Left ventricle myocardium superior (tissue), 1 donor: Measurements from ENCODE around the gene HMGCS2. TPM values are rescaled to one million over a fixed set of nuclear protein-coding genes. Genes with fewer than 3 reads are reported as not detected.

Source experiments
- ATAC-seq: fragments of 200-7000 bp; cut with Tn5 transposase; one replicate; pipeline ENCODE4 v1.9.1; 2020; ENCODE audit warnings: mild to moderate bottlenecking, moderate library complexity
- DNase-seq: peaks from one replicate; pipeline ENCODE4 v3.0.0-alpha.2; 2020
- intact Hi-C: fragments of 100-400 bp; cut with micrococcal nuclease; formaldehyde crosslinking; loops from one replicate; pipeline ENCODE4 v1.11.0; 2022
- total RNA-seq: library from RNA; stranded (reverse); fragmentation: NEBNext Ultra II Directional; extraction: Animal tissue kit (Norgen Biotek cat#: 25700); gene quantifications from one replicate; pipeline ENCODE4 v1.2.1, GENCODE V29; 2021
- donor health status: DM: no; HTN: yes; CAD: no; lungs with severe emphysema.

Gene HMGCS2
- total RNA-seq, 1 donor from 2014 or later, result 149 TPM

- ATAC-seq (no peak), DNase-seq (no peak)
- intact Hi-C loops, result no loop called here
Observed at GRCh38 chr1:119771770-119772169, 3.1 kb upstream of the HMGCS2 start.

- DNase-seq (peak; percentile 58), ATAC-seq (no peak)
- intact Hi-C loops, result no loop called here
Observed at GRCh38 chr1:119771016-119771415, 2.3 kb upstream of the HMGCS2 start.

- intact Hi-C loops, result no loop called here
- DNase-seq, result no peak
- no peak for ATAC-seq
Observed at GRCh38 chr1:119767486-119767885, 1.2 kb downstream of the HMGCS2 start.

GRCh38 chr1:119766374-119766794, 2.3 kb downstream of the HMGCS2 start:
- no peak for DNase-seq
- intact Hi-C loops, result no loop called here
- ATAC-seq, result peak; percentile 55

GRCh38 chr1:119764220-119764619, 4.5 kb downstream of the HMGCS2 start:
- no peak for DNase-seq
- intact Hi-C loops, result no loop called here
- peak; percentile 41 for ATAC-seq

- intact Hi-C loops, result no loop called here
- ATAC-seq (no peak), DNase-seq (no peak)
Observed at GRCh38 chr1:119762953-119763352, 5.8 kb downstream of the HMGCS2 start.

GRCh38 chr1:119762409-119762808, 6.3 kb downstream of the HMGCS2 start:
- intact Hi-C loops, result no loop called here
- DNase-seq (no peak), ATAC-seq (no peak)

GRCh38 chr1:119758584-119758983, 10.1 kb downstream of the HMGCS2 start:
- no peak for ATAC-seq
- intact Hi-C loops, result no loop called here
- no peak for DNase-seq

- intact Hi-C loops, result no loop called here
- DNase-seq, result no peak
- no peak for ATAC-seq
Observed at GRCh38 chr1:119752592-119752991, 16.1 kb downstream of the HMGCS2 start.

- DNase-seq (no peak), ATAC-seq (no peak)
- intact Hi-C loops, result loop anchor here (10.0 kb wide), 2 partner anchors 57 to 187 kb away; no protein-coding TSS in a partner anchor
Observed at GRCh38 chr1:119748040-119748439, 20.7 kb downstream of the HMGCS2 start.

GRCh38 chr1:119747451-119747850, 21.3 kb downstream of the HMGCS2 start:
- intact Hi-C loops, result loop anchor here (10.0 kb wide), 2 partner anchors 57 to 187 kb away; no protein-coding TSS in a partner anchor
- ATAC-seq, result no peak
- no peak for DNase-seq

- ATAC-seq, result no peak
- intact Hi-C loops, result loop anchor here (10.0 kb wide), 2 partner anchors 60 to 190 kb away; no protein-coding TSS in a partner anchor
- no peak for DNase-seq
Observed at GRCh38 chr1:119745034-119745433, 23.7 kb downstream of the HMGCS2 start.

GRCh38 chr1:119744598-119744942, 24.1 kb downstream of the HMGCS2 start:
- no peak for DNase-seq
- intact Hi-C loops, result loop anchor here (10.0 kb wide), 2 partner anchors 60 to 190 kb away; no protein-coding TSS in a partner anchor
- ATAC-seq, result no peak

- ATAC-seq (peak; percentile 65), DNase-seq (peak; percentile 63)
- intact Hi-C loops, result loop anchor here (10.0 kb wide), 2 partner anchors 61 to 191 kb away; no protein-coding TSS in a partner anchor
Observed at GRCh38 chr1:119743776-119744597, 24.7 kb downstream of the HMGCS2 start.

- ATAC-seq, result peak; percentile 2
- no peak for DNase-seq
- intact Hi-C loops, result loop anchor here (10.0 kb wide), 2 partner anchors 61 to 191 kb away; no protein-coding TSS in a partner anchor
Observed at GRCh38 chr1:119743308-119743707, 25.4 kb downstream of the HMGCS2 start.

GRCh38 chr1:119742677-119743076, 26.0 kb downstream of the HMGCS2 start:
- peak; percentile 13 for ATAC-seq
- intact Hi-C loops, result loop anchor here (10.0 kb wide), 2 partner anchors 62 to 192 kb away; no protein-coding TSS in a partner anchor
- no peak for DNase-seq

- peak; percentile 86 for ATAC-seq
- intact Hi-C loops, result loop anchor here (10.0 kb wide), 2 partner anchors 63 to 193 kb away; no protein-coding TSS in a partner anchor
- DNase-seq, result peak; percentile 75
Observed at GRCh38 chr1:119742202-119742601, 26.5 kb downstream of the HMGCS2 start.

GRCh38 chr1:119740896-119741780, 27.6 kb downstream of the HMGCS2 start:
- DNase-seq, result no peak
- ATAC-seq, result no peak
- intact Hi-C loops, result loop anchor here (10.0 kb wide), 2 partner anchors 64 to 194 kb away; no protein-coding TSS in a partner anchor

- no peak for ATAC-seq
- intact Hi-C loops, result loop anchor here (10.0 kb wide), 2 partner anchors 65 to 195 kb away; no protein-coding TSS in a partner anchor
- DNase-seq, result no peak
Observed at GRCh38 chr1:119740261-119740660, 28.4 kb downstream of the HMGCS2 start.
